Jurkat, Clone E6-1 (cell line): ENCODE results near the gene STYXL1.
"Not testable (repeated sequence)": the region's sequence is repeated elsewhere in the genome, so short reads cannot be mapped to it uniquely, and the experiment has no call there.

ENCODE experiments used
- DNase-seq: peaks from one replicate; pipeline ENCODE4 v3.0.0-alpha.2; 2011; ENCODE audit warnings: low read depth, low spot score
- H3K4me3 ChIP-seq: 2 replicates; pipeline ENCODE4 v1.5.1; 2011; ENCODE audit warnings: mild to moderate bottlenecking, low read length, control low read depth, moderate library complexity

STYXL1 gene

DNA sequence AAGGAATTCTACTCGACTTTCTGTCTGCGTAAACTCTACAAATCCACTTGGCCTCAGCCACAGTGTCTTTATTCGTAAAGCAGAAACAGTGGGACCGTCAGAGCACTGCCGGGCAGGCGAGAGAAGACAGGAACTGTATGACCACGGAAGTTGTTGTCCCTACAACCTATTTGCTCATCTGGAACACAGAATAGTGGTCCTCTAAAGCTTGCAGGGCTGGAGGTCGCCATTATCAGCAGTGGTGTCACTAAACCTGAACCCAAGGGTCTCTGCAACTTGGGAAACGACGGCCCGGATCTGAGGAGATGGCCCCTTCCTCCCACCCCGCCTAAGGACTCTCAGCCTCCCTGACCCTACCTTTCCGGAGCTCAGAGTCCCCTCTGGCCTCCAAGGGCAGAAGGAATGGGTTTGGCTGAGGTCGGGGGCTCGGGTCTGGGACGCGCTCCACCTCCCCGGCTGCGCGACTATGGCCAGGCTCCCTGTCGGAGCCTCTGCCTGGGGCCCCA is 442 bp downstream of the STYXL1 start:
- peak overlapping the region; percentile 97 for H3K4me3 ChIP-seq
- DNase-seq = no peak

DNA sequence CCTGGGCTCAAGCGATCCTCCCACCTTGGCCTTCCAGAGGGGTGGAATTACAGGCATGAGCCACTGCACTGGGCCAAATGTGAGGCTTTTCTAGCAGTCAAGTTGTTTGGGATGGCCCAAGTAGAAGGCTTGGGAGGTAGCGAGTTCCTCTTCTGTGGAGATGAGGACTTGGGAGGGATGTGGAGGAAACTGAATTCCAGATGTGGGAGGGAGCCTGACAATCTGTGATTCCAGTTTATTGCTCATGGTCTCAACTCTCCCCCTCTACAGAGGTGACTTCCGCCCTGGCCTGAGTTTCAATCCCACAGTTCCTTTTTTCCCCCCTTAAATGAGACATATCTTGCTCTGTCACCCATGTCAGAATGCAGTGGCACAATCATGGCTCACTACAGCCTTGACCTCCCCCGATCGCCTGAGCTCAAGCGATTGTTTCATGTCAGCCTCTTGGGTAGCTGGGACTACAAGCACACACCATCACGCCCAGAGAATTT is 3.4 kb downstream of the STYXL1 start:
- no peak overlapping the region for H3K4me3 ChIP-seq
- DNase-seq = no peak

DNA sequence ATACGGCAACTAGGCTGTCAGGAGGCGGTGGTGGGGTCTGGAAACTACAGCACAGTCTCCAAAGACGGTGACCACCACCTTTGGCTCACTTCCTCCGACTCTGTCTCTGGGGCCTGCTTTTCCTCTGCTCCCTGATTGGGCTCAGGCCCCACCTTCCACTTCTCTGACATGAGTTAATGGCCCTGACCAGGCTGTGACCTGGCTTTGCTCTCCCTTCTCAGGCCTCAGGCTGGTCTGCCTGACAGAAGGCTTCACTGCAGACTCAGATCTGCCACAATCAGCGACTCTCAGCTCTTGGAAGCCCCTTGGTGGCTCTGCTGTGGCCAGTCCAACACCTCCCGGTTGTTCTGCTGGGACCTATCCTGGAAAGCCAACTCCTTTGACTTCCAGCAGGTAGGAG is 7.7 kb downstream of the STYXL1 start:
- H3K4me3 ChIP-seq = no peak overlapping the region

DNA sequence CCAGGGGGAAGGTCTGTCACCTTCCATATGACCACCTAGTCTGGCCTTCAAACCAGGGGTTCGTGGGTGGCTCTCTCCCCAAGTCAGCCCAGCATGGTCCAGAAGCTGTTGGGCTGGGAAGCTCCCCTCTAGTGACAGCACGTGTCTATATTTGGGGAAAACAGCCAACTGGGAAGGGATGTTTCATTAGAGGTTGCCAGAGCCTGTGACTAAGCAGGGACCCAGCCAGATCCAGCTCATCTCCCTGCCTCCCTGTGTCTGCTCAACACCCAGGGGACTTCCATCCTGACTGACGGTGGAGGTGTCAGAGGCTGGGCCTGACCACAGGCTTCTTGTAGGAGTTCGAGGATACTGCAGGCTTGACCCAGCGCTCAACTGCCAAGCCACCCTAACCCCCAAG is 10.5 kb downstream of the STYXL1 start:
- no peak overlapping the region for H3K4me3 ChIP-seq
- no peak for DNase-seq

More for the DNA sequence above, 7.7 kb downstream of the STYXL1 start:
- DNase-seq = no peak

DNA sequence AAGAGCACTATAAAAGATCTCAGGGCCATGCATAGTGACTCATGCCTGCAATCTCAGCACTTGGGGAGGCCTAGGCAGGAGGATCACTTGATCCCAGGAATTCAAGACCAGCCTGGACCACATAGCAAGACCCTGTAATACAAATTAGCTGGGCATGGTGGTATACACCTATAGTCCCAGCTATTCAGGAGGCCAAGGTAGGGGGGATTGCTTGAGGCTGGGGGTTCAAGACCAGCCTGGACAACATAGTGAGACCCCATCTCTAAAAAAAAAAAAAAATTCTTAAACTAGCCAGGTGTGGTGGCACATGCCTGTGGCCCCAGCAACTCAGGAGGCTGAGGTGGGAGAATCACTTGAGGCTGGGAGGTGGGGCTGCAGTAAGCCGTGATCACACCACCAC is 15.8 kb downstream of the STYXL1 start:
- no peak overlapping the region for H3K4me3 ChIP-seq
- DNase-seq = no peak

DNA sequence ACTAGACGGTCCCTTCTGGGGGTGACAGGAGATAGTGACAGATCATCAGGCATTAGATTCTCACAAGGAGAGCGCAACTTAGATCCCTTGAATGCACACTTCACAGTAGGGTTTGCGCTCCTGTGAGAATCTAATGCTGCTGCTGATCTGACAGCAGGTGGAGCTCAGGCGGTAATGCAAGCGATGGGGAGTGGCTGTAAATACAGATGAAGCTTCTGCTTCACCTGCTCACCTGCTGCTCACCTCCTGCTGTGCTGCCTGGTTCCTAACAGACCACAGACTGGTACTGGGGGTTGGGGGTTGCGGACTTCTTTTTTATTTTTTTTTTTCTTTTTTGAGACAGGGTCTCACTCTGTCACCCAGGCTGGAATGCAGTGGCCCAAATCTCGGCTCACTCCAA is 18.1 kb downstream of the STYXL1 start:
- H3K4me3 ChIP-seq, DNase-seq: not testable (repeated sequence)

DNA sequence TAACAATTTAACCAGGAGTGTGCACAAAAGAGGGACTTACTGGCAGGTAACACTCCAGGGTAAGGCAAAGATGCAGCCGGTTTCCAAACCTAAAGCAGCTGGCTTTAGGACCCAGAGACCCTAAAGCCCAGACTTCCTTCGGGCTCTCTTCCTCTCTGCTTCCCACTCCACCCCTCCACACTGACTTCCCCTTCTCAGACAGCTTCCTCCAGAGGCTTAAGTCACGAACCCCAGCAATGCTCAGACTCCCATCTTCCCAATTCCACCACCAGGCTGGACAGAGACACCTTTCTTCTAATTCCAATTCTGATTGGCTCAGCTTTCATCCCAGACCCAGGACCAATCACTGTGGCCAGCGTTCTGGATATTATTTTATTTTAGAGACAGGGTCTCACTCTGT is 24.8 kb downstream of the STYXL1 start:
- DNase-seq = no peak
- no peak overlapping the region for H3K4me3 ChIP-seq

DNA sequence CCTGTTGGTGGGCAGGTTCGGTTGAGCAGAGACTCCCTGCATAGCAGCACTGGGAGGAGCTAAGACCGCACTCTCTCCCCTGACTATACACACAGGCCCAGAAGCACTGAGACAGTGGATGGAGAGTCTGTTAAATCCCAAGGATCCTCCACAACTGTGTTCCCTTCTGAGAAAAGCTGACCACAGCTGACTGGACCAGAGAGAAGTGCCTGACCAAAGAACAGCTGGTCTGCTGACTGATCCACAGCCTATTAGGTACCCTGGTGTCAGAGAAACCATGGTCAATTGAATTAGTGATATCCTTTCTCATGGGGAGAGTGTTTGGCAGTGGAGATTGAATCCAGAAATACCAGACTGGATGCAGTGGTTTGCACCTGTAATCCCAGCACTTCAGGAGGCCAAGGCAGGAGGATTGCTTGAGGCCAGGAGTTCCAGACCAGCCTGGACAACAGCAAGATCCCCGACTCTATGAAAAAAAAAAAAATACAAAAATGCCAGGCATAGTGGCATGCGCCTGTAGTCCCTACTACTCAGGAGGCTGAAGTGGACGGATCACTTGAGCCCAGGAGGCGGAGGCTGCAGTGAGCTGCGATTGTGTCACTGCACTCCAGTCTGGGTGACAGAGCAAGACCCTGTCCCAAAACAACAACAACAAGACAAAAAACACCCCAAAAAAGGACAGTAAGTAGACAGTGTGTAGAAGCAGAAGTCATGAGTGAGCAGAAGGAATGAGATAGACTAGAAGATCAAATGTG is 25.6 kb downstream of the STYXL1 start:
- DNase-seq = no peak
- H3K4me3 ChIP-seq = no peak overlapping the region

DNA sequence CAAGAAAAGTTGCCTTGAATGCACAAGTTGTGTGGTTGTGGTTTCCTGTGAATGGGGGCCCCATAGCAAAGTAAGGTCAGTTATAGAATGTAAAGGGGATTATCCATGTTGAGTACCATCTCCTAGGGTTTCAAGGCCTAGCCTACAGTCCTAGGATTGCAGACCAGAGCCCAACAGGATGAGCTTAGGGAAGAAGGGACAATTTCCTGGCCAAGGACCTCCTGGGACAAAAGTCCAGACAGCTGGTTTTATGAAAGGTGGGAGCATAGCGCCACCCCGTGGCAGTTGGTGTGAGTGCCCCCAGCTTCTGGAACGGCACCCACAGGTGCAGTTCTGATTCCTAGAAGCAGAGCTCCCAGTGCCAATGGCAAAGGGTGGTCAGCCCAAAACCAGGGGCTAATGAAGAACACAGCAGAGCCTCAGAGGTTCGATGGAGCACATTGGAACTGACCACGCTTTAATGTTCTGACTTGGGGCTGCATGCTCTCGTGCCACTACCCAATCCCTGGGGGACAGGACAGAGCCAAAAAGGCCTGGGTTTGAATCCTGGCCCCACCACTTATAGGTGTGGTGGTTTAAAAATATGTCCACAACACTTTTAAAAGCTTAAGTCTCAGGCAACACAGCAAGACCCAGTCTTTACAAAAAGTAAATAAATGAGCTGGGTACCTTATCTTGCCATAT is 27.6 kb downstream of the STYXL1 start:
- peak; percentile 47 for DNase-seq
- no peak overlapping the region for H3K4me3 ChIP-seq

DNA sequence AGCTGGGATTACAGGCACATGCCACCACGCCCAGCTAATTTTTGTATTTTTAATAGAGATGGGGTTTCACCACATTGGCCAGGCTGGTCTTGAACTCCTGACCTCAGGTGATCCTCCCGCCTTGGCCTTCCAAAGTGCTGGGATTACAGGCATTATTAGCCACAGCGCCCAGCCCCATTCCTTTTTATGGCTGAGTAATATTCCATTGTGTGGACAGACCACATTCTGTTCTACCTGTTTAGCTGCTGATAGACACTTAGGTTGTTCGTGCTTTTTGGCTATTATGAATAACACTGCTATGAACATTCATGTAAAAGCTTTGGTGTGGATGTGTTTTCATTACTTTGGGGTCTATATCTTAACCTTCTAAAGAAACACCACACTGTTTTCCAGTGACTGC is 29.3 kb downstream of the STYXL1 start:
- not testable (repeated sequence) for DNase-seq, H3K4me3 ChIP-seq

DNA sequence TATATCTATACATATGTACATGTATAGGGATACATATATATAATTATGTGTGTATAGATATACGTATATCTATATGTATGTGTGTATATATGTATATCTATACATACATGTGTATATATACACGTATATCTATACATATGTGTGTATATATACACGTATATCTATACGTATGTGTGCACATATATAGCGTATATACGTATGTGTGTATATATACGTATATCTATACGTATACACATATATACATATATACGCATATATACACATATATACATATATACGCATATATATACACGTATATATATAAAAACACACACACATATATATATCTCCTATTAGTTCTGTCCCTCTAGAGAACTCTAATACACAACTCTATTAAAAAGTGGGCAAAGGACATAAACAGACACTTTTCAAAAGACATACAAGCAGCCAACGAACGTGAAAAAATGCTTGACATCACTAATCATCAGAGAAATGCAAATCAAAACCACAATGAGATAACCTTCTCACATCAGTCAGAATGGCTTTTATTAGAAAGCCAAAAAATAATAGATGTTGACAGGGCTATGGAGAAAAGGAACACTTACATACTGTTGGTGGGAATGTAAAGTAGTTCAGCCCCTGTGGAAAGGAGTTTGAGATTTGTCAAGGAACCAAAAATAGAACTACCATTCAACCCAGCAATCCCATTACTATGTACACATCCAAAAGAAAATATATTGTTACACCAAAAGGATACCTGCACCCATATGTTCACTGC is 31.4 kb downstream of the STYXL1 start:
- no peak overlapping the region for H3K4me3 ChIP-seq
- no peak for DNase-seq

DNA sequence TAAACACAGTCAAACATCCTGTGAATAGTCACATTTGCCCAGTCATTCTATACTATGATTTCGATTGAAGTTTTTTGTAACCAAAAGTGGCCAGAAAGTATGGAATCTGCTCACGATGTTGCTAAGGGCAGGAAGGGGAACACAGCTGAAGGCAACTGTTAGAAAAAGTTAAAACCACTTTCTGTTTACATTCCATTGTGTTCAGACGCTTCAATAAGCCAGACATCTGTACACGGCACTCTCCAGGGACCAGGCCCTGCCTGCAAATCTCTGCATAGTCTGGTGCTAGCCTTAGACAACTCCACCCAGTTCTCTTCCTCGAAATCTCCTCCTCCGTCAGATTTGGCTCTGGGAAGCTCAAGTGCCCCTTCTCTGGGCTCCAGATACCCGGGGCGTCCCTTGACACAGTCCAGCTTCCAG is 36.3 kb downstream of the STYXL1 start:
- H3K4me3 ChIP-seq = no peak overlapping the region
- no peak for DNase-seq

DNA sequence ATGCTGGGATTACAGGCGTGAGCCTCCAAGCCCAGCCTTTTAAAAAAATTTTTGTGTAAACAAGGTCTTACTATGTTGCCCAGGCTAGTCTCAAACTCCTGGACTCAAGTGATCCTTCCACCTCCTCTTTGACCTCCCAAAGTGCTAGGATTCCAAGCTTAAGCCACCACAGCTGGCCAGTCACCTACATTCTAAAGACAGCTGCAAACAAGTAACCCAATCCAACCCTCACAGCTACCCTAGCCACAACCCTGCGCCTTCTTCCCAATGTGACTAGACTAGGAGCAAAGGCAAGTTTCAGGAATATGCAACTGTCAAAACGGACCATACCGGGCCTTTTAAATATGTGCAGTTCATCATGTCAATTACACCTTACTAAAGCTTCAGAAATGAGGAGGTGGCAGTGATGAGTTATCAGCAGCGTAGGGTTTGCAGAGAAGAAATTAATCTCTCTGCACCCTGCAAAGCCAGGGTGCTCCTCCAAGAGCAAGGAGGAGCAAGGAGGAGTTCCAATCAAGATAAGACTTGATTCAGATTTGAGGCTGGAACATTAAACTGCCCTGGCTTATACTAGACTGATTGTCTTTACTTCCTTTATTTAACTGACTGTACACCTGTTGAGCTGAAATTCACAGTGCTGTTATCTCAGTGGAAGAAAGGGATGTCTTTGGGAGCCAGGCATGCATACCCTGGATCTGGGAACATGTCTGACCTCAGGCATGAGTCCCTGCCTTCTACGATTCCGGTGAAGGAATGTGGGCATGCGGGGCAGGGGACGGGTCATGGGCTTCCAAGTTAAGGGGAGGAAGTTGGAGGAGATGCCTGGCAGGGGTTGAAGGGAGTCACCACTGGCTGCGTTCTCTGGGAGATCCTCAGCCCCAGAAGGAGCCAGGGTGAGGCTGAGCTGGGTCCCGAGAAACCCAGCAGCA is 37.9 kb downstream of the STYXL1 start:
- no peak overlapping the region for H3K4me3 ChIP-seq
- no peak for DNase-seq

DNA sequence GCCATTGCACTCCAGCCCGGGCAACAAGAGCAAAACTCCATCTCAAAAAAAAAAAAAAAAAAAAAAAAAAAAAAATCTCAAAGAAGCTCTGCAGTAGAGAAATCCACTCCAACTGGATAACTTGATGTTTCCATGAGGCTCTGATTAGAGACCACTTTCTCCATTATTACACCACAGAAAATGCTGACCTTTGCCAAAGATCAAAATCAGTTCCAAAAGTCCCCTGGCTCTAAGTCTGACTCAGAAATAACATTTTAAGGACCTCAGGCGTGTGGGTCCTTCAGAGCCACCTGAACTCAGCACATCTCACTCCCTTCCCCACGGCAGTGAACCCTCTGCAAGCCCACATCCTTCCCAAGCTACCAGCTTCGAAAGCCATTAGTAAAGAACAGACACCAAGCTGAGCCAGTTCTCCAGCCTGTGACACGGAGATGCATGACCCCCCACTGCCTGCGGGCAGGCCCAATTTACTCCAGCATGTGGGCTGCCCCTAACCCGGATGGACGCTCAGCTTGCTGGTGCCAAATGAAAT is 39.6 kb downstream of the STYXL1 start:
- DNase-seq = no peak
- no peak overlapping the region for H3K4me3 ChIP-seq

DNA sequence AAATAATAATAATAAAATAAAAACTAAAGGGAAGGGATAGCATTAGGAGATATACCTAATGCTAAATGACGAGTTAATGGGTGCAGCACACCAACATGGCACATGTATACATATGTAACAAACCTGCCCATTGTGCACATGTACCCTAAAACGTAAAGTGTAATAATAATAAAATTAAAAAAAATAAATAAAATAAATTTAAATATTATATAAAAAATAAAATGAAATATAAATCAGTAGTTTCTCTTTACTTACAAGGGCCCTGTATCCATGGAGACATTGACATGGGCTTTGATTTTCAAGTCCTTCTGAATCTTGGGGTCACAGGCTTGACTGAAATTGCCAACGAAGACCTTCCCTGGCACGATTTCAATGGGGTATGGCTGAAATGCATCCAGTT is 42.8 kb downstream of the STYXL1 start:
- H3K4me3 ChIP-seq, DNase-seq: not testable (repeated sequence)

DNA sequence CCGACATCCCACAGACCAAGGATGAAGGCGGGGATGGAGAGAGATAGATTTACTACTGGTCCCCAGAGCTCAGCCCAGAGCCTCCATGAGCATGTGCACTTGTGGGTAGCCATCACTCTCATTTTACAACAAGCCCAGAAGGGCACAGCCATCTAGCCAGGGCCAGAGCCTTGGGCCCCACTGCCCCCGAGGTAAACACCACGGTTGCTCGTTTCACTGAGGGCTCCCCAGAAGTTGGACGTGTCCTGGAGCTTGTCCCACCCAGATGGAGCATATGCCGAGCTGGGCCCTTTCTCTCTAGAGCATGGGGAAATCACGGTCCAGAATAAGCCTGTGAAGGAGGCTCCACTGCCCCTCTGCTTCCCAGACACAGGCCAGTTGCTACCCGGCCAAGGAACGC is 44.4 kb downstream of the STYXL1 start:
- no peak for DNase-seq
- H3K4me3 ChIP-seq = no peak overlapping the region

DNA sequence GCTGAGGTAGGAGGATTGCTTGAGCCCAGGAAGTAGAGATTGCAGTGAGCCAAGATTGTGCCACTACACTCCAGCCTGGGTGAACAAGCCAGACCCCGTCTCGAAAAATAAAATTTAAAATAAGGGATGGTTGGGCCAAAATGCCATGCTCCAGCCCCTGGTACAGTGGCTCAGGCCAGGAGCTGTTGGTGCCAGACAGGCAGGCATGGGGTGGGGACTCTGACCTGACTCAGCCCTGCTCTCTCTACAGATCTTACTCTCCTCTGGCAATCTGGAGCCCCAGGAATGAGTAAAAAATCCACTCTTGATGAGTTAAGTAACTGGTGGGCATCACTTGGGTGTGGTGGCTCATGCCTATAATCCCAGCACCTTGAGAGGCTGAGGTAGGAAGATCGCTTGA is 45.0 kb downstream of the STYXL1 start:
- H3K4me3 ChIP-seq = no peak overlapping the region
- no peak for DNase-seq

DNA sequence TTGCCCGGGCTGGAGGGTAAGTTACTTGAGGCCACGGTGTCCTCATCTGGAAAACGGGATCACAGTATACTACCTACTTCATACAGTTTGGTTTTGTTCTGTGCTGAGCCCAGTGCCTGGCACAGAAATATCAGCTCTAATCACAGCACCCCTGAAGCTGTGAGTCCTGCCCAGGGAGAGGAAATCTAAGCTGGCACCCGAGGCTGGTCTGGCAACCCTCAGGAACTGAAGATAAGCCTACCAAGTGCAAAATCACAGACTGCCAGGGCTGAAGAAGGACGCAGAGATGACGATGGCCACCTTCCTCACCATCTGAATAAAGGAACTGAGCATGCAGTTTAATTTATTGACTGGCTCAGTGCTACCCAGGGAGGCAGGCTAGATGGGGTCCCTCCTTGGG is 45.7 kb downstream of the STYXL1 start:
- H3K4me3 ChIP-seq = no peak overlapping the region

DNA sequence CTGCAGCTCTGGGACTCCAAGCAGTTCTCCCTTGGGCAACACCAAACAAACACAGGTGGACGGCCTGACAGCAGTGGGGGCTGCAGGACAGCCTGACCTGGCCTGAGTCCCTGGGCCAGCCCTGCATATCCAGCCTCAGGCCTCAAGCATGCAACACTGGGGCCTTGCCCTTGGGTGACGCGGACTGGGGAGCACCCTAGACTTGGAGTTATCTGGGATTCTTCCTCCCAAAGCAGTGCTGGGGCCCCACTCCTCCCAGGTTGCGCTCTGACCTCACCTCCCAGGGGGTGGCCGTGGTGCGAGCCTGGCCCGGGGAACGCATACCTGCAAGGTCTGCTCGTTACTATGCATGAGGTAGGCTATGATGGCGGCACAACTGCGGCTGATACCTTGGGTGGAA is 47.2 kb downstream of the STYXL1 start:
- no peak overlapping the region for H3K4me3 ChIP-seq
- no peak for DNase-seq

More for the DNA sequence above, 45.7 kb downstream of the STYXL1 start:
- DNase-seq = no peak
